GM19193 (cell line): ENCODE results near the gene RMRP.

Experiments
- POLR2A ChIP-seq: IDR thresholded peaks from 4 replicates; pipeline ENCODE4 v1.6.1; 2011; ENCODE audit not compliant: insufficient read depth, insufficient read length; ENCODE audit errors: extremely low read depth

The RMRP gene

DNA sequence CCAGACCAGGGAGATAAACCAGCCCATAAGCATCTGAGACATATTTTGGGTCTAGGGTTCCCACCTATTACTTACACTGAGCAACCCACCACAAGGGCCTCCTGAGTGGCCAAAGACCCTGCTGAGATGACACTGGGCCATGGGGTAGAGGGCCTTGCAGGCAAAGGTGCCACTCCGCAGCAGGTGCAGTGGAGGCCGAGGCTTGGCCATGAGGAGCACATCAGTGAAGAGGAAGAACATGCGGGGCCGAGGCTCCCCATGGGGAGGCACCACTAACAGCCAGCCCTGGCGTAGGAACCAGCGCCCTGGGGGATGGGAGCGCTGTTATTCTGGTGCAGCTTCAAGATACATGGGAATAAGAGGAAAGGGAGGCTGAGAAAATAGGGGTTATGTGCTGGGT, 4.6 kb upstream of the RMRP start:
- peak; percentile 11 for TF ChIP-seq POLR2A

DNA sequence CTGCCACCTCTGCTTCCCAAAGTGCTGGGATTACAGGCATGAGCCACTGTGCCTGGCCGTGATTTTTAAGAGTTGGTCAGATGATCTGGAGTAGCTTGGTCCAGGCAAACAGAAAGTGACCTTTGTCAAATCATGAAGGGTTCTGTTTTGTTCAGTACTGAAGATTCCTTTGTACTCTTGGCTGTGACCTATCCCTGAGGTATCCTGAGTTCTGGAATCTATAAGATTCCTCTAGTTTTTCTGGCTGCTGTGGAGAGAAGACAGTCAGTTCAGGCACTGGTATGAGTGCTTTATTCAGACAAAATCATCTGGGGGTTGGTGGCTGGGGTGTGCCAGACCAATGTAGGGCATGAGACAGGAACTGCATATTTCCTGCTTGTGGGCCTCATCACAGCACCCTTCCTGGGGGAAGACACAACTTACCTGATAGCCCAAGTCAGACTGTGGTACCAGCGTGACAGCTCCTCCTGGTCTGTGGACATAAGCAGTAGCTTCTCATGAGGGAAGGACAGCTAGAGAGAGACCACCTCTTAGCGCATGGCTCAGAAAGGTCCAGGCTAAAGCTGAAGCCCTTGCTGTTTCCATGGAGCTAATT, 4.0 kb upstream of the RMRP start:
- TF ChIP-seq POLR2A: no peak

DNA sequence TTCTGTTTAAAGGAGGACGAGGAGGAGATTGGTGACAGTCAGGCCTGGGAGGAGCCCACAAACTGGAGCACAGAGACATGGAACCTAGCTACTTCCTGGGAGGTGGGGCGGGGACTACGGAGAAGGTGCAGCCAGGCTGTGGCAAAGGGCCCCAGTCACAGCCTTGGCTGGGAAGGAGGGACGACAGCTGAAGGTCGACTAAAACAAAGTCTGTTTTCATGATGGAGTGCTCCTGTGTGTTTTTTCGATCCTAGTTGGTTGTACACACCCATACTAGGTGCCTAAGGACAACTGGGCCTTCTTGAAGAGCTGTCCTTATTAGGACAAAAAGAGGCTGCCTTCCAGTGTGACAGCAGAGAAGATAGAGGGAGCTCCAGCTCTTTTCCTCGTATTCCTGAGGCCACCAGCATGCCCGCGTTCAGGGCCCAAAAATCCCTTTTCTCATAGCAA, 3.2 kb upstream of the RMRP start:
- TF ChIP-seq POLR2A: no peak

DNA sequence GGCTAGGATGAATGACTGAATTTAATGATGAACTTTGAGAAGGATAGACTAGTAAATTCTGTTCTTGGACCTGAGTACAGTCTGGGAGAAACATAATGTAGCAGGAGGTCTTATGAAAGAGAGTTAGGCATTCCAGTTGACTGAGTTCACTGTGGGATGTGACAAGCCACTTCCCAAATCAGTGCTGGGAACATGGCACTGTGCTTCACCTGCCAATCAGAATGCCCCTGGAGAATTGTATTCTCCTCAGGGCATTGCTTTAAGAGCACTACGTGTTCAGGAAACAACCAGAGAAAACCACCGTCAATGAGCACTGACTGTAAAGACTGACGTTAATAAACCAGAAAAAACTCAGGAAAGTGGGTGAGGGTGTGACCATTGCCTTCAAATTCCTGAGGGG, 1.5 kb upstream of the RMRP start:
- no peak for TF ChIP-seq POLR2A

DNA sequence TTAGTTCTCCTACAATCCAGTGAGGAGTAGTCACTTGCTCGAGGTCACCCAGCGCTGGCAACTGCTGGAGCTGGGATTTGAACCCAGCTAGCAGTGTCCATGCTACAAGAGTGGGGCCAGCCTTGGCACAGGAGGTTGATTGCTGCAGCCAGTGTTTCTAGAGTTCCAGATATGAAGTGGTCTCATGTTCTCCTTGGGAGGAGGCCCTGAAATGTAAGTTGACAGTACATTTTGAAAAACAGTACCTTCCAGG, 1.1 kb upstream of the RMRP start:
- no peak for TF ChIP-seq POLR2A

DNA sequence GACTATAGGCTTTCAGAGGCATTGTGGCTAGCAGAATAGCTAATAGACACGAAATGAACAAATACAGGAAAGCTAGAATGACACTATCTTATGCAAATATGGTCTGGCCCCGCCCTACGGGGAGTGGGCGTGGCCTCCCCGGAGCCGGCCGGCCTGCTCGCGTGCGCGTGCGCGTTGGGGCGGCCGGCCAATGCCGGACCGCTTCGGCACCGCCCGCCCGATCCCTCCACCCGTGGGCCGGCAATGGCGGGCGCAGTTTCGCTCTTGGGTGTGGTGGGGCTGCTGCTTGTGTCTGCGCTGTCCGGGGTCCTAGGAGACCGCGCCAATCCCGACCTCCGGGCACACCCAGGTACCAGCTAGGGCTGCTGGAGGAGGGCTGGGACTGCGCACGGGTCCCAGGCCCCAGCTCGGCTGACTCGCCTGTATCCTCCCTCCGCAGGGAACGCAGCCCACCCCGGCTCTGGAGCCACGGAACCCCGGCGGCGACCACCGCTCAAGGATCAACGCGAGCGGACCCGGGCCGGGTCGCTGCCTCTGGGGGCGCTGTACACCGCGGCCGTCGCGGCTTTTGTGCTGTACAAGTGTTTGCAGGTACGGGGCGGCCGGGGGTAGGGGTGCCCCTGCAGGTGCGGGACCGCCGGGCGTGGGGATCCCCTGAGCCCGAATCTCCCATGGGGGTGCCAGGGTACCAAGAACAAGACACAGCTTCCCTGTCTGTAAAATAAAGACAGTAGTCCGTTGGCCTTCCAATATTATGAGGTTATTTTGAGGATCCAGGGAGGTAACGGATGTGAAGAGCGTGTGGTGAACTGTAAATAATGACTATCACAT, 533 bp upstream of the RMRP start, which contains the start of gene CCDC107:
TSS of gene CCDC107 (plus strand) at position 156 of the 831 bp plus-strand sequence. CDS start at position 244, 88 bp downstream.
- peak; percentile 88 for TF ChIP-seq POLR2A

DNA sequence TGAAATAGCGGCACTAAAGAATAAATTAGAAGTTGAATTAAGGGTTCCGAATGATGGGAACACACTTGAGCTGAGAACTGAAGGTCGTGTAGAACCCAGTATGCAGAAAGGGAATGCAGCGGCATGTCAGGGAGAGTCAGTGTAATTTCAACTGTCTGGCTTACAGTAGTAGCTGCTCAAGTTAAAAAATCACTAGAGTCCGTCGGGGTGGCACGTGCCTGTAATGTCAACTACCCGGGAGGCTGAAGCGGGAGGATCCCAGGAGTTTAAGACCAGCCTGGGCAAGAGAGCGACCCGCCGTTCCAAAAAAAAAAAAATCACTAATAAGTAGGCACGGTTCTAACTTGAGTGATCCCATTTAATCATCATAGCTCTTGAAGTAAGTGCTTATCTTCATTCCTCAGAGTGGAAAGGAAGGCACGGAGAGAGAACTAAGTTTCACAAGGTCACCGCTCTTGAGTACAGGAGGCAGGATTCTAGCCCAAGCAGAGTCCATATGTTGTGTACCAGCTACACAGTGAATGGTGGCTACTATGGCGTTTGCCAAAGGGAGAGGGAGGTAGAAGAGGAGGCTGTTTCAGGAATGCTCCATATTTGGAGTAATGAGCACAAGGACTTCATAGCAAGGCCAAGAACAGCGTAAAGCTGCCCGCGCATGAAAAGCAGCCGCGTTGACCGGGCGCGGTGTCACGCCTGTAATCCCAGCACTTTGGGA, 831 bp downstream of the RMRP start:
- no peak for TF ChIP-seq POLR2A

DNA sequence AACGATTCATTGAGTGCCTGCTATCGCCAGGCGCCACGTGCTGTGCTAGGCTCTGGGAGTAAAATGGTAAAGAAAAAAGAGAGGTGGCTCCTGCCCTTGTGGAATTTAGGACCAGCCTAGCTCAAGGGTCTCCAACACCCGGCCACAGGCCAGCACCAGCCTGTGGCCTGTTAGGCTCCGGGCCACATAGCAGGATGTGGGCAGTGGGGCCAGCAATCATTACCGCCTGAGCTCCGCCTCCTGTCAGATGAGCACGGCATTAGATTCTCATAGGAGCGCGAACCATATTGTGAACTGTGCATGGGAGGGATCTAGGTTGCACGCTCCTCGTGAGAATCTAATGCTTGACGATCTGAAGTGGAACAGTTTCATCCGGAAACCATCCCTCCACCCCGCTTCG, 1.5 kb downstream of the RMRP start:
- no peak for TF ChIP-seq POLR2A

DNA sequence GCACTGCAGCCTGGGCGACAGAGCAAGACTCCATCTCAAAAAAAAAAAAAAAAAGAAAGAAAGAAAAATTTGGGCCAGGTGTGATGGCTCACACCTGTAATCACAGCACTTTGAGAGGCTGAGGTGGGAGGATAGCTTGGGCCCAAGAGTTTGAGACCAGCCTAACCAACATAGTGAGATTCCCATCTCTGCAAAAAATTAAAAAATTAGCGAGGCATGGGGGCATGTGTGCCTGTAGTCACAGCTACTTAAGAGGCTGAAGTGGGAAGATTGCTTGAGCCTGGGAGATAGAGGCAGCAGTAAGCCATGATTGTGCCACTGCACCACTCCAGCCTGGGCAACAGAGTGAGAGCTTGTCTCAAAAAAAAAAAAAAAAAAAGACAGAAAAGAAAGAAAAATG, 4.2 kb downstream of the RMRP start:
- TF ChIP-seq POLR2A: no peak

DNA sequence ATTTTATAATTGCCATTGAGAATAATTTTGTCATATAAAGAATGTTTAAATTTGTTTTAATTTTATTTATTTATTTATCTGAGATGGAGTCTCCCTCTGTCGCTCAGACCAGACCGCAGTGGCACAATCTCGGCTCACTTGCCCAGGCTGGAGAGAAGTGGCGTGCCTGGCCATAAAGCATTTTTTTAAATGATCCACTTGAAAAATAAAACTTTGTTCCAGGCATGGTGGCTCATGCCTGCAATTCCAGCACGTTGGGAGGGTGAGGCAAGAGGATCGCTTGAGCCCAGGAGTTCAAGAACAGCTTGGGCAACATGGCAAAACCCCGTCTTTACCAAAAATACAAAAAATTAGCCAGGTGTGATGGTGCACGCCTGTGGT, 5.0 kb downstream of the RMRP start:
- TF ChIP-seq POLR2A: no peak

DNA sequence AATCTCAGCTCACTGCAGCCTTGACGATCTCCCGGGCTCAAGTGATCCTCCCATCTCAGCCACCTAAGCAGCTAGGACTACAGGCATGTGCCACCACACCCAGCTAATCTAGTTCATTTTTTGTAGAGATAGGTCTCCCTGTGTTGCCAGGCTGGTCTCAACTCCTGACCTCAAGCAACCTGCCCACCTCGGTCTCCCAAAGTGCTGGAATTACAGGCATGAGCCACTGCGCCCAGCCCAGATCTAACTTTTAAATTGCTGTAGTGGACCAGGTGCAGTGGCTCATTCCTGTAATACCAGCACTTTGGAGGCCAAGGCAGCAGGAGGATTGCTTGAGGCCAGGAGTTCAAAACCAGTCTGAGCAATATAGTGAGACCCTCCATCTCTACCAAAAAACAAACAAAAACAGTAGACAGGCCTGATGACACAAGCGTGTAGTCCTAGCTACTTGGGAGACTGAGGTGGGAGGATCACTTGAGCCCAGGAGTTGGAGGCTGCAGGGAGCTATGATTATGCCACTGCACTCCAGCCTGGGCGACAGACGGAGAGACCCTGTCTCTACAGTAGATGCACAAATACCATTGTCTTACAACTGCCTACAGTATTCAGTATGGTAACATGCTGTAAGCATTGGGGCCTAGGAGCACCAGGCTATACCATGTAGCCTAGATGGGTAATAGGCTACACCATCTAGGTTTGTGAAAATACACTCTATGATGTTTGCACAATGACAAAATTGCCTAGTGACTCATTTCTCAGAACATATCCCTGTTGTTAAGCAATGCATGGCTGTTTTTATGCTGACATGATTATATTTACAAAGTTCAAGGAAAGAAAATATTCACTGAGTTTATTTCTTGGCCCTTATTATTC, 5.6 kb downstream of the RMRP start:
- no peak for TF ChIP-seq POLR2A

DNA sequence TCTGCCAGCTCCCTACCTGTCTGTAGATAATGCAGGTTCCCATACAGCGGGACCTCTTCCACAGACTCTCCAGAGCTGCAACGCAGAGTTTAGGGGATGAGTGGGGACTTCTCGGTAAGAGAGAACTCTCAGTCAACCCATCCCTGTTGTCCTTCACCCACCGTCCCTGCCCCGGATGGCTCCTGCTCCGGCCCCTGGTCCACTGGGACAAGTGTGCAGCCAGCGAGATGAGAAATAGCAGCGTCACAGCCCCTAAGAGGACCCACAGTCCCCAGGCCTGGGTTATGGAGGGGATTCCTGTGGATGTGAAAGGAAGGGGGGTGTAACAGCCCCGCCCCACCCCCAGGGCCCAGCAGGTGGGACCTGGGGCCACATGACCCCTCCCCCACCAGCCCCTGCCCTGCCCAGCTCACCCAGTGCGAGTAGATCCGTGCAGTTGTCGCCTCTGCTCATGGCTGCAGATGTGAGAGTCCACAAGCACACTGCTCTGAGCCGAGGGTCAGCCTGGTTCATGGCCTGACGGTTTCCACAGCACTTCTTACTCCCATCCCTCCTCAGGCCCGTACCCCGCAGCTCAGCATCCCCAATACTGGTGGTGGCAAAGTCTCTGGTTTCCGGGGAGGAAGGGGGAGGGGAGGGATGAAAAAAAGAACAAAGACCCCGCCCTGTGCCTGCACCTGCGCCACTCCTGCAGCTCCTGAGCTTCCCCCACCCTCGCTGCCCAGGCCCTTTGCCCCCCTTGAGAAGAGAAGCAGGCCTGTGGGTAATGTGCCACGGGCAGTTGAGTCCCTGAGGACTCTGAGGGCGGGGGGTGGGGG, 7.3 kb downstream of the RMRP start, which contains the start of gene SIT1:
TSS of gene SIT1 (minus strand) at position 591 of the 818 bp plus-strand sequence. CDS start at position 513, 78 bp downstream.
- TF ChIP-seq POLR2A: peak; percentile 58

DNA sequence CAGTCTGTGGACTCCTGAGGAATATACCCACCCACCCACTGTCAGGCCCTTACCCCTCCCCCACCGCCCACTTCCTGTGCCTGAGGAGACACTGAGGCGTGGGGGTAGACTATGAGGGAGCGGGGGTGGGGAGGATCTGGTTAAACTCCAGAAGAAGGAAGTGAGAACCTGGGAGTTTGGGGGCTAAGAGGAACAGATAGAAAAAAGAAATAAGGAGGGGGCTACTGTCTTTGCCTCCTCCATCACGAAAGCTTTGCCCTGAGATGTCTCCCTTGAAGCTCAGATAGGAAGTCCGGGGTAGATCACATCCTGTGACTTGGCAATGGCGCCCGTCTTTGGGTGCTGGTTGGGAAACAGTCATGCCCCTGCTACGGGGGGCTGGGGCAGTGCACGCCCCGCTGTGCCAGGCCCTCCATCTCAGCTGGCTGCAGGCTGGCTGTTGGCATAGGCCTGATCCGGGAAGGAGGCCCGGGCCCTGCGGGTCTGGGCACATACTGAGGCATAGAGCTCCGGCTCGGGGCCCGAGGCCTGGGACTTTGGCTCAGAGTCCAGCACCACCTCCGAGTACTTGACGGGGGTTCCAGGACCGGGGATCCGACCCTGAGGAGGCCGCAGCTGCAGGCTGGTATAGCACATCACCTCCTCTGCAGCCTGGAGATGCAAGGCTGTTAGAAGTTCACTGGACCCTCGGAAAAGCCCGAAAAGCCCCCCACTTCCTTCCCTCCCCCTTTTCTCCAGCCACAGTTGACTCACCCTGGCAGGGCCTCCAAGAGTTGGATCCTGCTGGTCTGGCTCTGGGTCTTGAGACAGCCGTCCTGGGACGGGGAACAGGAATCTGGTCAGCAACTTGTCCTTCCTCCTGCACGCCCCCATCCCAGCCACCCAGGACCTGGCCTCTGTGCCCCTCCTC, 8.1 kb downstream of the RMRP start:
- peak; percentile 61 for TF ChIP-seq POLR2A
